ENCODE data around the gene TMEM270. TPM values are rescaled to one million over a fixed set of nuclear protein-coding genes. Genes with fewer than 3 reads are reported as not detected.
"Not testable (repeated sequence)": the region's sequence is repeated elsewhere in the genome, so short reads cannot be mapped to it uniquely, and the experiment has no call there.

TMEM270 gene
- total RNA-seq, 4 donors from 2014 or later = not detected

DNA sequence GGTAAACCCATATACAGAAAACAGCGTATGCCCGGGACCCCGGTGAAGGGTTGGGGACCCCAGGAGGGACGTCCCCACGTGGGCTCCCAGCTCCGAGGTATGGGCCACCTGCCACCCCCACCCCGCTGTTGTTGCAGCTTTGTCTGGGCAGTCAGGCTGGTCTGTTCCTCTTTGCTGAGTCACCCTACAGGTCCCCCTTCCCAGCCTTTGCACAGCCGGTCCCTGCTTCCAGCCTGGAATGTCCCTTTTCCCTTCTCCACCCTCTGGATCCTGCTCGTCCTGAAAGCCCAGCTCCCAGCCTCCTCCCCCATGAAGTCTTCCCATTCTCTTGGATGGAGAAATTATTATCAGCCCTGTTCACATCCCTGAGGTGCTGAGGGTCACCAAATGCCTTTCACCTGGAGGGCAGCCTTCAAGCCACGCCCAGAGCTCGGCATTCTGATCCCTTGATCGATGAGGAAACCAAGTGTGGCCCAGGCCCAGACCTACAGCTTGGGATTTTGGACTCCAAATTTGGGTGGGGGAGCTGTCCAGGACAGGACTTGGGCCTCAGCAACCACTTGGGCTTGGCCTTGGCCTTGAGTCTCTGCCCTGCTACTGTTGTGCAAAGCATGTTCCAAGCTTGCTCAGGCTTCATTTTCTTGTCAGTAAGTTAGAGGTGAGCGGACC is 27.6 kb upstream of the TMEM270 start:
- ATAC-seq = no peak
- 64 to 68% methylated on average over 3 to 9 of the region's 13 CpGs for WGBS, 2 donors (ENCODE audit: low coverage in 1 of 2)
- Histone ChIP-seq H3K4me3 (no peak overlapping the region), H3K27me3 (peaks cover 51% of the 10 kb centered on the region), H3K9me3 (no peaks in the 10 kb centered on the region), H3K27ac (no peak overlapping the region), H3K36me3 (no peaks in the 10 kb centered on the region), H3K4me1 (peaks cover 0 to 16% (median 3%) of the 10 kb centered on the region in 3 donors)
- TF ChIP-seq, protein P1, sequence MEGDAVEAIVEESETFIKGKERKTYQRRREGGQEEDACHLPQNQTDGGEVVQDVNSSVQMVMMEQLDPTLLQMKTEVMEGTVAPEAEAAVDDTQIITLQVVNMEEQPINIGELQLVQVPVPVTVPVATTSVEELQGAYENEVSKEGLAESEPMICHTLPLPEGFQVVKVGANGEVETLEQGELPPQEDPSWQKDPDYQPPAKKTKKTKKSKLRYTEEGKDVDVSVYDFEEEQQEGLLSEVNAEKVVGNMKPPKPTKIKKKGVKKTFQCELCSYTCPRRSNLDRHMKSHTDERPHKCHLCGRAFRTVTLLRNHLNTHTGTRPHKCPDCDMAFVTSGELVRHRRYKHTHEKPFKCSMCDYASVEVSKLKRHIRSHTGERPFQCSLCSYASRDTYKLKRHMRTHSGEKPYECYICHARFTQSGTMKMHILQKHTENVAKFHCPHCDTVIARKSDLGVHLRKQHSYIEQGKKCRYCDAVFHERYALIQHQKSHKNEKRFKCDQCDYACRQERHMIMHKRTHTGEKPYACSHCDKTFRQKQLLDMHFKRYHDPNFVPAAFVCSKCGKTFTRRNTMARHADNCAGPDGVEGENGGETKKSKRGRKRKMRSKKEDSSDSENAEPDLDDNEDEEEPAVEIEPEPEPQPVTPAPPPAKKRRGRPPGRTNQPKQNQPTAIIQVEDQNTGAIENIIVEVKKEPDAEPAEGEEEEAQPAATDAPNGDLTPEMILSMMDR (IDR thresholded peaks at IDR 0.05) = no peak
- TF ChIP-seq EP300 (IDR thresholded peaks at IDR 0.05) = no peak
- no peak for TF ChIP-seq POLR2AphosphoS5 (IDR thresholded peaks at IDR 0.05)
- no peak for TF ChIP-seq POLR2A (IDR thresholded peaks at IDR 0.05)

DNA sequence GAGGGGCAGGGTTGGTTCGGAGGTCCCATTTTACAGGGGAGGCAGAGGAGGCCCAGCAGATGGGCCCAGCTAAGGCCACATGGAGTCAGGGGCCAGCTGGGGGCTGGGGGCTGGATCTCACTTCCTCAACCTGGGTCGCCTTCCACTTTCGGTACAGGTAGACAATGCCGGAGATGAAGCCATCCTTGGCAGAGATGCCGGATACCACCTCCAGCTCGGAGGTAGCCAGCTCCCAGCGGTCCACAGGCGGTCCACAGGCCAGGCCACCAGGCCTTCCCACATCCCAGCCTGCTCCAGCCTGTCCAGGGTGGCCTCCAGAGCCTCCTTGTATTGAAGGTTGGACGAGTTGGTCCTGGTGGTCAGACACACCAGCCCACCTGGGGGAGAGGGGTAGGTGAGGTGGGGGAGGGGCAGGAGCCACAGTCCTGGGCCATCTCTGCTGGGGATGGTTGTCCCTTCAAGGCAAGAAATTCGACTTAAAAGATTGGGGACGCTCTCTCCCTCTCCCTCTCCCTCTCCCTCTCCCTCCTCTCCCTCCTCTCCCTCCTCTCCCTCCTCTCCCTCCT is 26.2 kb upstream of the TMEM270 start:
- Histone ChIP-seq H3K27me3 (peaks cover 48% of the 10 kb centered on the region), H3K36me3 (no peaks in the 10 kb centered on the region), H3K4me3 (no peak overlapping the region), H3K27ac (no peak overlapping the region), H3K9me3 (no peaks in the 10 kb centered on the region), H3K4me1 (peaks cover 0 to 15% (median 3%) of the 10 kb centered on the region in 3 donors)
- 80 to 100% methylated on average over 1 to 3 of the region's 11 CpGs for WGBS, 2 donors (ENCODE audit: low coverage in 1 of 2)
- ATAC-seq = no peak
- TF ChIP-seq EP300 (IDR thresholded peaks at IDR 0.05) (no peak), POLR2AphosphoS5 (IDR thresholded peaks at IDR 0.05) (no peak), POLR2A (IDR thresholded peaks at IDR 0.05) (no peak)
- TF ChIP-seq, protein P1 (IDR thresholded peaks at IDR 0.05) = no peak

DNA sequence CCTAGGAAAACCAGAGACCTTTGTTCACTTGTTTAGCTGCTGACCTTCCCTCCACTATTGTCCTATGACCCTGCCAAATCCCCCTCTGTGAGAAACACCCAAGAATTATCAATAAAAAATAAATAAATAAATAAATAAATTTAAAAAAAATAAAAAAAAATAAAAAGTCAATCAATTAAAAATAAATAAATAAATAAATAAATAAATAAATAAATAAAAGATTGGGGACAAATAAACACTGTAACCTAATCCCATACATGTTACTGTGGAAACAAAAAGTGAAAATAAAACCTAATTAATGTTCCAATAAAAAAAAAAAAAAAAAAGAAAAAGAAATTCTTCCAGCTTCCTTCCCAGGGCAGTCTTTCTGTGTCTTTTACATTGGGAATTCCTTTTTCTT is 23.8 kb upstream of the TMEM270 start:
- peaks cover 23% of the 10 kb centered on the region for H3K27me3 ChIP-seq
- not testable (repeated sequence) for H3K9me3 ChIP-seq, H3K36me3 ChIP-seq, H3K27ac ChIP-seq, ATAC-seq, H3K4me3 ChIP-seq
- H3K4me1 ChIP-seq = peaks cover 0 to 24% (median 6%) of the 10 kb centered on the region in 3 donors

DNA sequence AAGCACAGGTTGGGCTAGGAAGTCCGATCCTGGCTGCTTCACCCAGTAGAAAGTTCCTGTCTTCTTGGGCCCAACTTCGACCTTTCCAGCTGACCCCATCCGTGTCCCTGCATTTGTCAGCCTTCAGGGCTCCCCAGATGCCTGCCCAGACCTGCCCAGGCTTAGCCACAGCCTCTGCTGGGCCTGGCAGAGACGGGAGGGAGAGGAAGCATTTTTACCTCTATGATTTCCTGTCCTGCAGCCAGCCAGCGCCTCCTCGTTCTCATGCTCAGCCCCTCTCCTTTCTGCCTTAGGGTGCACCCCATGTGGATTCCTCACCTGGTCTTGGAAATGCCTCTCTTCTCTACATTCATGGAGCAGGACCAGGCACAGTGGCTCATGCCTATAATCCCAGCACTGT is 22.3 kb upstream of the TMEM270 start:
- Histone ChIP-seq H3K27ac (no peak overlapping the region), H3K27me3 (peaks cover 8% of the 10 kb centered on the region), H3K4me1 (peaks cover 0 to 23% (median 6%) of the 10 kb centered on the region in 3 donors), H3K9me3 (no peaks in the 10 kb centered on the region), H3K36me3 (no peaks in the 10 kb centered on the region), H3K4me3 (no peak overlapping the region)
- no peak for TF ChIP-seq POLR2A (IDR thresholded peaks at IDR 0.05)
- TF ChIP-seq, protein P1 (IDR thresholded peaks at IDR 0.05) = no peak
- no peak for TF ChIP-seq POLR2AphosphoS5 (IDR thresholded peaks at IDR 0.05)
- no peak for TF ChIP-seq EP300 (IDR thresholded peaks at IDR 0.05)
- WGBS, 2 donors (ENCODE audit: low coverage in 1 of 2) = 55 to 68% methylated on average over 4 of the region's 6 CpGs
- no peak for ATAC-seq

DNA sequence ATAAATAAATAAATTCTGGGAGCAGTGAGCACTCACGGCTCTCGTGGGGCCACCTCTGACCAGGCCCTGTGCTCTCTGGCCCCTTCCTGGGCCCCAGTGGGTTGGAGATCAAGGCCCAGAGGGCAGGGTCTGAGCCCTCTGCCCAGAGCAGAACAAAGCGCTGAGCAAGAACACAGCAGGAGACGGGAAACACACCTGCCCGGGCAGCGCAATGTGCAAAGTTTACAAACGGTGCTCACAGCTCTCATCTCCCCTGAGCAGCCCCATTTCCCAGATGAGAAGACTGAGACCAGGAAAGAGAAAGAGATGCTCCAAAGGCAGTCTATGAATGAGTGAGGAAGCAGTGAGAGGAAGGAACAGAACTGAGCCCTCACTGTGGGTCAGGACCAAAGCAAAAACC is 21.7 kb upstream of the TMEM270 start:
- peaks cover 0 to 28% (median 6%) of the 10 kb centered on the region in 3 donors for H3K4me1 ChIP-seq
- WGBS, 2 donors (ENCODE audit: low coverage in 1 of 2) = 60 to 80% methylated on average over 1 of the region's 7 CpGs
- H3K9me3 ChIP-seq = no peaks in the 10 kb centered on the region
- H3K4me3 ChIP-seq = no peak overlapping the region
- peaks cover 6% of the 10 kb centered on the region for H3K27me3 ChIP-seq
- H3K27ac ChIP-seq = no peak overlapping the region
- TF ChIP-seq POLR2AphosphoS5 (IDR thresholded peaks at IDR 0.05) = no peak
- TF ChIP-seq POLR2A (IDR thresholded peaks at IDR 0.05) = no peak
- no peak for TF ChIP-seq EP300 (IDR thresholded peaks at IDR 0.05)
- TF ChIP-seq, protein P1 (IDR thresholded peaks at IDR 0.05) = no peak
- no peaks in the 10 kb centered on the region for H3K36me3 ChIP-seq
- ATAC-seq = no peak

Measured in gastroesophageal sphincter (tissue), 4 donors.